ENCODE results near the gene CELF5. TPM values are rescaled to one million over a fixed set of nuclear protein-coding genes. Genes with fewer than 3 reads are reported as not detected.

The CELF5 gene
- total and polyA plus RNA-seq, 7 donors, result 0.06 TPM; not detected in 6

- Histone ChIP-seq H3K27me3 (ENCODE audit: insufficient read depth in 3 of 3, low read length in 2 of 3) (peaks cover 0 to 43% (median 14%) of the 10 kb centered on the region in 3 donors), H3K4me3 (no peak overlapping the region), H3K4me1 (no peaks in the 10 kb centered on the region), H3K36me3 (ENCODE audit: insufficient read depth in 1 of 2, low read depth in 1 of 2) (no peaks in the 10 kb centered on the region), H3K27ac (no peak overlapping the region), H3K9me3 (no peaks in the 10 kb centered on the region)
- WGBS, 3 donors, result 89 to 92% (median 91%) methylated on average over 5 of the region's 5 CpGs
- TF ChIP-seq CTCF (IDR thresholded peaks at IDR 0.05), result no peak
- DNase-seq (no peak), ATAC-seq (no peak)
- intact Hi-C loops (cut with DNase I), result loop anchor here in 1 of 2 donors (10.0 kb wide), 1 partner anchor 262 kb away; the partner anchor contains the start of genes SMIM24 and SMIM44
Measured at GRCh38 chr19:3222709-3223108, 1.8 kb upstream of the CELF5 start.

DNA sequence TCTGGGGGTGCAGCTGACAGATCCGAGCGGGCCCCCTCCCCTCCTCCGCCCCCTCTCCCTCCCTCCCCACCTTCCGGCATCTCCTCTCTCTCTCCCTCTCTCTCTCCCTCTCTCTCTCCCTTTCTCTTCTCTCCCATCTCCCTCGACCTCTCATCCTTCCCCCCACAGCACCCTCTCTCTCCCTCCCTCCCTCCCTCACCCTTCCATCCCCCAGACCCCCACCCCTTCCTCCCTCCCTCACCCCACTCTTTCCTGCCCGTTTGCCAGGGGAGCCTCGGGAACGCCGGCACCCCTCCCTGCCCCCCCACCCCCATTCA lies 666 bp downstream of the CELF5 start:
- no peak for TF ChIP-seq CTCF (IDR thresholded peaks at IDR 0.05)
- no peak overlapping the region for H3K27ac ChIP-seq
- DNase-seq (no peak), ATAC-seq (no peak)
- no peaks in the 10 kb centered on the region for H3K9me3 ChIP-seq
- no peaks in the 10 kb centered on the region for H3K4me1 ChIP-seq
- H3K27me3 ChIP-seq (ENCODE audit: insufficient read depth in 3 of 3, low read length in 2 of 3), result peaks cover 0 to 60% (median 17%) of the 10 kb centered on the region in 3 donors
- 0 to 2% (median 1%) methylated on average over 3 to 9 of the region's 9 CpGs for WGBS, 3 donors
- H3K36me3 ChIP-seq (ENCODE audit: insufficient read depth in 1 of 2, low read depth in 1 of 2), result no peaks in the 10 kb centered on the region
- intact Hi-C loops (cut with DNase I), result loop anchor here in 1 of 2 donors (10.0 kb wide), 1 partner anchor 260 kb away; the partner anchor contains the start of genes SMIM24 and SMIM44
- H3K4me3 ChIP-seq, result no peak overlapping the region

GRCh38 chr19:3225677-3226093 lies 1.2 kb downstream of the CELF5 start:
- ATAC-seq (no peak), DNase-seq (no peak)
- 33 to 37% (median 34%) methylated on average over 13 to 16 of the region's 16 CpGs for WGBS, 3 donors
- no peak overlapping the region for H3K27ac ChIP-seq
- H3K4me1 ChIP-seq, result no peaks in the 10 kb centered on the region
- intact Hi-C loops (cut with DNase I), result loop anchor here in 1 of 2 donors (10.0 kb wide), 1 partner anchor 259 kb away; the partner anchor contains the start of genes SMIM24 and SMIM44
- no peak for TF ChIP-seq CTCF (IDR thresholded peaks at IDR 0.05)
- peaks cover 0 to 64% (median 19%) of the 10 kb centered on the region in 3 donors for H3K27me3 ChIP-seq (ENCODE audit: insufficient read depth in 3 of 3, low read length in 2 of 3)
- no peaks in the 10 kb centered on the region for H3K9me3 ChIP-seq
- no peak overlapping the region for H3K4me3 ChIP-seq
- no peaks in the 10 kb centered on the region for H3K36me3 ChIP-seq (ENCODE audit: insufficient read depth in 1 of 2, low read depth in 1 of 2)

- Histone ChIP-seq H3K4me1 (no peaks in the 10 kb centered on the region), H3K27me3 (ENCODE audit: insufficient read depth in 3 of 3, low read length in 2 of 3) (peaks cover 0 to 67% (median 20%) of the 10 kb centered on the region in 3 donors), H3K36me3 (ENCODE audit: insufficient read depth in 1 of 2, low read depth in 1 of 2) (no peaks in the 10 kb centered on the region), H3K27ac (no peak overlapping the region), H3K9me3 (no peaks in the 10 kb centered on the region), H3K4me3 (no peak overlapping the region)
- no peak for ATAC-seq
- DNase-seq, result no peak
- TF ChIP-seq CTCF (IDR thresholded peaks at IDR 0.05), result no peak
- WGBS, 3 donors, result 54 to 67% (median 65%) methylated on average over 12 of the region's 12 CpGs
- intact Hi-C loops (cut with DNase I), result loop anchor here in 1 of 2 donors (10.0 kb wide), 1 partner anchor 258 kb away; the partner anchor contains the start of genes SMIM24 and SMIM44
Measured at GRCh38 chr19:3227054-3227626, 2.7 kb downstream of the CELF5 start.

All from psoas muscle (tissue), 8 donors.